Liver (tissue), 3 donors: Measurements from ENCODE around the gene NXPH3.

ENCODE experiments used
- ATF3 ChIP-seq: IDR thresholded peaks from 2 replicates; pipeline ENCODE4 v1.6.1; 2016; ENCODE audit warnings: antibody characterized with exemption
- GABPA ChIP-seq, 2 donors: IDR thresholded peaks in 1 of 2; conservative IDR thresholded peaks in 1 of 2; 2 replicates each; pipeline ENCODE4 v1.6.1; 2016; ENCODE audit warnings: antibody characterized with exemption in 2 of 2, mild to moderate bottlenecking in 1 of 2, moderate library complexity in 1 of 2
- NR2F2 ChIP-seq: IDR thresholded peaks from 2 replicates; pipeline ENCODE4 v1.6.1; 2016; ENCODE audit warnings: antibody characterized with exemption
- SP1 ChIP-seq: IDR thresholded peaks from 2 replicates; pipeline ENCODE4 v1.6.1; 2018; ENCODE audit warnings: antibody characterized with exemption, mild to moderate bottlenecking
- TF ChIP-seq, protein P1 (sequence below): fragments of 150-350 bp; IDR thresholded peaks from 2 replicates; pipeline ENCODE4 v1.5.1; 2017; ENCODE audit warnings: improper control_type of control experiment, low read depth, low read length; ENCODE audit not compliant: missing input control
- donor health status: healthy.
- donor health status: healthy.

- TF ChIP-seq, protein P1, sequence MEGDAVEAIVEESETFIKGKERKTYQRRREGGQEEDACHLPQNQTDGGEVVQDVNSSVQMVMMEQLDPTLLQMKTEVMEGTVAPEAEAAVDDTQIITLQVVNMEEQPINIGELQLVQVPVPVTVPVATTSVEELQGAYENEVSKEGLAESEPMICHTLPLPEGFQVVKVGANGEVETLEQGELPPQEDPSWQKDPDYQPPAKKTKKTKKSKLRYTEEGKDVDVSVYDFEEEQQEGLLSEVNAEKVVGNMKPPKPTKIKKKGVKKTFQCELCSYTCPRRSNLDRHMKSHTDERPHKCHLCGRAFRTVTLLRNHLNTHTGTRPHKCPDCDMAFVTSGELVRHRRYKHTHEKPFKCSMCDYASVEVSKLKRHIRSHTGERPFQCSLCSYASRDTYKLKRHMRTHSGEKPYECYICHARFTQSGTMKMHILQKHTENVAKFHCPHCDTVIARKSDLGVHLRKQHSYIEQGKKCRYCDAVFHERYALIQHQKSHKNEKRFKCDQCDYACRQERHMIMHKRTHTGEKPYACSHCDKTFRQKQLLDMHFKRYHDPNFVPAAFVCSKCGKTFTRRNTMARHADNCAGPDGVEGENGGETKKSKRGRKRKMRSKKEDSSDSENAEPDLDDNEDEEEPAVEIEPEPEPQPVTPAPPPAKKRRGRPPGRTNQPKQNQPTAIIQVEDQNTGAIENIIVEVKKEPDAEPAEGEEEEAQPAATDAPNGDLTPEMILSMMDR: no peak
- TF ChIP-seq GABPA (IDR thresholded peaks at IDR 0.05 in 1 of 2, conservative IDR thresholded peaks at IDR 0.05 in 1 of 2) (no peak), SP1 (no peak), NR2F2 (no peak), ATF3 (no peak)
These were observed 11.8 kb downstream of the NXPH3 start for GRCh38 chr17:49587366-49588073.
